AG04450 (cell line): Measurements from ENCODE around the gene CCNF. TPM values are rescaled to one million over a fixed set of nuclear protein-coding genes. Genes with fewer than 3 reads are reported as not detected.

ENCODE experiments used
- CTCF ChIA-PET: fragments of 300-600, 350-600 bp; formaldehyde crosslinking; extraction: SDS; loops from one replicate; lab custom pipeline; 2022; ENCODE audit warnings: antibody characterized with exemption, inconsistent platforms; lab: Charles Lee
- POLR2A ChIA-PET: fragments of 350-600 bp; formaldehyde crosslinking; extraction: SDS; loops from one replicate; lab custom pipeline; 2021; ENCODE audit warnings: antibody characterized with exemption, inconsistent platforms; lab: Yijun Ruan, JAX
- DNase-seq: peaks from one replicate; pipeline ENCODE4 v3.0.0-alpha.2; 2011; ENCODE audit warnings: low read depth, low spot score
- H3K27ac ChIP-seq: one replicate; pipeline ENCODE4 v1.5.1; 2012; ENCODE audit warnings: low read depth, low read length, control low read depth
- H3K27me3 ChIP-seq: one replicate; pipeline ENCODE4 v1.6.0; 2012; ENCODE audit warnings: low read length; ENCODE audit not compliant: control insufficient read depth, insufficient read depth
- H3K4me3 ChIP-seq: 2 replicates; pipeline ENCODE4 v1.5.1; 2011; ENCODE audit warnings: mild to moderate bottlenecking, low read depth, low read length, control low read depth
- H3K9me3 ChIP-seq: 2 replicates; pipeline ENCODE4 v1.5.1; 2012; ENCODE audit warnings: low read length; ENCODE audit not compliant: control insufficient read depth, insufficient read depth
- polyA plus RNA-seq: library from polyadenylated mRNA; depleted of rRNA; stranded (reverse); fragments of >200 nt; gene quantifications from 2 replicates; pipeline ENCODE4 v1.2.3, GENCODE V29; 2011
- TF ChIP-seq, protein P1 (sequence below): IDR thresholded peaks from 2 replicates; pipeline ENCODE4 v1.5.1; 2011; ENCODE audit warnings: low read depth, low read length, control low read depth, inconsistent platforms

CCNF gene
- polyA plus RNA-seq, 1 experiment: 2.3 TPM

DNA sequence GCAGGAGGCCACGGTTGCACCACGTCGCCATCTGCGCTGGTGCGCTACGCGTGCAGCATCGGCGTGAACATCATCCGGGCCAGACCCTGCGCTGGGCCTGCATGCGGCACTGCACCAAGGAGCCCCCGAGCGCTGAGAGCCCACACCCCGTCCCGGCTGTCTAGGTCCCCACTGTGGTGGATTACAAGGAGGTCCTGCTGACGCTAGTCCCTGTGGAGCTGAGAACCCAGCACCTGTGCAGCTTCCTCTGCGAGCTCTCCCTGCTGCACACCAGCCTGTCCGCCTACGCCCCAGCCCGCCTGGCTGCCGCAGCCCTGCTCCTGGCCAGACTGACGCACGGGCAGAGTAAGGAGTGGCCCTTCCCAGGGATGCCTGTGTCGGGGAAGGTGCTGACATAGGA is 19.9 kb downstream of the CCNF start:
- H3K9me3 ChIP-seq: no peaks in the 10 kb centered on the region; the same call in 1 of the 2 replicates
- no peak overlapping the region for H3K27ac ChIP-seq
- CTCF ChIA-PET: no interaction called here
- H3K27me3 ChIP-seq: no peaks in the 10 kb centered on the region
- TF ChIP-seq, protein P1, sequence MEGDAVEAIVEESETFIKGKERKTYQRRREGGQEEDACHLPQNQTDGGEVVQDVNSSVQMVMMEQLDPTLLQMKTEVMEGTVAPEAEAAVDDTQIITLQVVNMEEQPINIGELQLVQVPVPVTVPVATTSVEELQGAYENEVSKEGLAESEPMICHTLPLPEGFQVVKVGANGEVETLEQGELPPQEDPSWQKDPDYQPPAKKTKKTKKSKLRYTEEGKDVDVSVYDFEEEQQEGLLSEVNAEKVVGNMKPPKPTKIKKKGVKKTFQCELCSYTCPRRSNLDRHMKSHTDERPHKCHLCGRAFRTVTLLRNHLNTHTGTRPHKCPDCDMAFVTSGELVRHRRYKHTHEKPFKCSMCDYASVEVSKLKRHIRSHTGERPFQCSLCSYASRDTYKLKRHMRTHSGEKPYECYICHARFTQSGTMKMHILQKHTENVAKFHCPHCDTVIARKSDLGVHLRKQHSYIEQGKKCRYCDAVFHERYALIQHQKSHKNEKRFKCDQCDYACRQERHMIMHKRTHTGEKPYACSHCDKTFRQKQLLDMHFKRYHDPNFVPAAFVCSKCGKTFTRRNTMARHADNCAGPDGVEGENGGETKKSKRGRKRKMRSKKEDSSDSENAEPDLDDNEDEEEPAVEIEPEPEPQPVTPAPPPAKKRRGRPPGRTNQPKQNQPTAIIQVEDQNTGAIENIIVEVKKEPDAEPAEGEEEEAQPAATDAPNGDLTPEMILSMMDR: no peak
- no peak overlapping the region for H3K4me3 ChIP-seq
- DNase-seq: no peak
- POLR2A ChIA-PET: no interaction called here

DNA sequence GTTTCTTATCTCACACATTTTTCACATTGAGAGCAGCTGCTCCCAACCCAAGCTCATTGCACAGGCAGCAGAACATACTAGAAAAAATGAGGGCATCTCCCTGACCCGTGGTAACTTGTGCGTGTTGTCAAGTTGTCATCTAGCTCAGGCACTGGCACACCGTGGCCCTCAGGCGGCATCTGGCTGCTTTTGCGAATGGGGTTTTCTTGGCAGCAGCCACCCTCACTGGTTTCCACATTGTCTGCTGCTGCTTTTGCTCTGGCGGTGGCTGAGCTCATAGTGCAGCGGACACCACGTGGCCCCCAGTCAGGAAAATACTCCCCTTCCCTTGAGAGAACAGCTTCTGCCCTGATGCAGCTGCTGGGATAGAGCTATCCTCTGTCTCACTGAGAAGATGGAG is 21.3 kb downstream of the CCNF start:
- TF ChIP-seq, protein P1: no peak
- ChIA-PET POLR2A (interaction anchor here (0.6 to 0.7 kb wide), 2 partner anchors 15 to 18 kb away, joined by 3 to 5 read pairs; no protein-coding TSS in a partner anchor), CTCF (interaction anchor here (0.7 to 1.3 kb wide), 2 partner anchors 51 to 385 kb away, joined by 4 read pairs; no protein-coding TSS in a partner anchor)

DNA sequence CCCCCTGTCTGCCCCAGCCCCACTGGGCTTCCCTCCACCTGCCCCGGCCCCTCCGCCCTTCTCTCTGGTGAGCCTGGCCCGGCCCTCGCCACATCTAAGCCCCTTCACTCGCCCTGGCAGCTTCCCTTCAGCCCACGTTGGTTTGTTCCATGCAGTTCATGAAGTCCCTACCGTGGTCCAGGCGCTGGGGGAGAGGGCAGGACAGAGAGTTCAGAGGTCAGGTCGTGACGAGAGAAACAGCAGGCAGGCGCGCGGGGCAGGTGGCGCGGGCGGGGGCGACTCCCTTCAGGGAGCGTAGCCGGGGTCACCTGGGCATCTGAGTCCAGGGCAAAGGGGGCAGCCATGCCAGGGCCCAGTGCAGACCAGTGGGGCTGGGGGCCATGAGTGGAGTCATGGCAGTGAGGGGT is 21.7 kb downstream of the CCNF start:
- no peak overlapping the region for H3K27ac ChIP-seq
- no peaks in the 10 kb centered on the region for H3K27me3 ChIP-seq
- POLR2A ChIA-PET: no interaction called here
- CTCF ChIA-PET: no interaction called here
- H3K9me3 ChIP-seq: no peaks in the 10 kb centered on the region; the same call in 1 of the 2 replicates
- no peak overlapping the region for H3K4me3 ChIP-seq
- no peak for DNase-seq
- TF ChIP-seq, protein P1: no peak

More for the DNA sequence above, 21.3 kb downstream of the CCNF start:
- Histone ChIP-seq H3K27ac (no peak overlapping the region), H3K9me3 (no peaks in the 10 kb centered on the region; the same call in 1 of the 2 replicates), H3K4me3 (no peak overlapping the region), H3K27me3 (no peaks in the 10 kb centered on the region)
- DNase-seq: no peak

DNA sequence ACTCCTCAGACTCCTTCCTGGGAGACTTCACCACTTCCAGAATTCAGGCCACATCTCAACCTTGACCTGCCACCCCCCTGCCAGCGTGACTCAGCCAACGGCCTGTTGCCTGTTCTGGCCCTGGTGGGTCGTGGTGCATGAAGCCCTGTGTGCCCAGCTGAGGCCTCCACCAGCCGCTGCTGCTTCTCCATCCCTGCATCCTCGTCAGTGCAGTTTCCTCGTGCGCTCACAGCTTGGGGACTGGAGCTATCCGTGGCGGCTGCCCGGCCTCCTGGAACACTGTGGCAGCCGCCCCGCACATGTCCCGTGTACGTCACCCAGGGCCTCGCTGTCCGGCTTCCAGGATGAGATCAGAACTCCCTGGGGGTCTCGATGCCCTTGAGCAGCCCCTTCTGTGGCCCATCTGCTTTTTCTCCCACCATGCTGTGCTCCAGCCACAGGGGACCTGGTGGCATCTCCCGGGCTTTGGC is 22.6 kb downstream of the CCNF start:
- Histone ChIP-seq H3K27ac (no peak overlapping the region), H3K4me3 (no peak overlapping the region), H3K9me3 (no peaks in the 10 kb centered on the region; the same call in 1 of the 2 replicates), H3K27me3 (no peaks in the 10 kb centered on the region)
- CTCF ChIA-PET: no interaction called here
- no peak for DNase-seq
- TF ChIP-seq, protein P1: no peak
- POLR2A ChIA-PET: no interaction called here

DNA sequence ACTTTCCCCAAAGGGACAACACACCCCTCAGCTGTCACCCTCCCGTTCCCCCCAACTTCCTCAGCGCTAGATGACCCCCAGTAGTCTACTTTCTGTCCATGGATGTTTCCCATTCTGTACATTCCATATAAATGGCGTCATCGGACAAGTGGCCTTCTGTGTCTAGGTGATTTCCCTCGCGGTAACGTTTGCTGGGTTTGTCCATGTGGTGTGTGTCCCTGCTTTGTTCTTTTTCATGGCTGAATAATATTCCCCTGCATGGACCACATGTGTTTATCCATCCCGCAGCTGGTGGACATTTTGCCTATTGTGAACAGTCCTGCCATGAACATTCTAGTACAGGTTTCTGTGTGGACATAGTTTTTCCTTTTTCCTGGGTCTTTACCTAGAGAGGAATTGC is 23.4 kb downstream of the CCNF start:
- H3K27ac ChIP-seq: no peak overlapping the region

More for the DNA sequence above, 23.4 kb downstream of the CCNF start:
- Histone ChIP-seq H3K4me3 (no peak overlapping the region), H3K9me3 (no peaks in the 10 kb centered on the region; the same call in 1 of the 2 replicates), H3K27me3 (no peaks in the 10 kb centered on the region)
- ChIA-PET CTCF (no interaction called here), POLR2A (no interaction called here)
- no peak for DNase-seq
- TF ChIP-seq, protein P1: no peak
